Transverse colon (tissue), 4 donors: ENCODE data around the gene LRRC37A. TPM values are rescaled to one million over a fixed set of nuclear protein-coding genes. Genes with fewer than 3 reads are reported as not detected.
"Not testable (repeated sequence)": the region's sequence is repeated elsewhere in the genome, so short reads cannot be mapped to it uniquely, and the experiment has no call there.

Experiments
- DNase-seq: peaks from one replicate; pipeline ENCODE4 v3.0.0-alpha.2; 2019
- H3K27ac ChIP-seq, 4 donors: fragments of 200-600 bp; sonication (generic); 2 replicates each; pipeline ENCODE4 v1.5.1; 2016 to 2018; ENCODE audit warnings: inconsistent platforms in 4 of 4
- H3K27me3 ChIP-seq: fragments of 200-600 bp; sonication (generic); 2 replicates; pipeline ENCODE4 v1.5.1; 2017; ENCODE audit warnings: inconsistent platforms
- H3K36me3 ChIP-seq, 4 donors: fragments of 200-600 bp; sonication (generic); 2 replicates each; pipeline ENCODE4 v1.5.1; 2017 to 2019; ENCODE audit warnings: inconsistent platforms in 4 of 4
- H3K4me1 ChIP-seq, 4 donors: fragments of 200-600 bp; sonication (generic); 2 replicates each; pipeline ENCODE4 v1.5.1; 2017 to 2020; ENCODE audit warnings: inconsistent platforms in 4 of 4
- H3K4me3 ChIP-seq, 4 donors: fragments of 200-600 bp; sonication (generic); 1 replicate in 1 of 4; 2 replicates in 3 of 4; pipeline versions ENCODE4 v1.5.1 to v1.6.1; 2017 to 2019; ENCODE audit warnings: inconsistent platforms in 4 of 4
- H3K9me3 ChIP-seq, 2 donors: fragments of 200-600 bp; sonication (generic); 2 replicates each; pipeline ENCODE4 v1.5.1; 2017 to 2019; ENCODE audit warnings: inconsistent platforms in 2 of 2
- WGBS, 2 donors: methylation state at CpG; one replicate each; pipeline ENCODE4 v1.1.5; 2018; ENCODE audit warnings: low coverage in 1 of 2; 5-methylcytosine and 5-hydroxymethylcytosine counted together
- in situ Hi-C, 4 donors: fragments of 200-750 bp; cut with MboI; loops; one replicate each; pipeline versions ENCODE4 v1.15.0 to v1.15.1; 2017; ENCODE audit warnings: low sequenced_read_pairs in 3 of 4, low pct_ligation_motif_present in 1 of 4, low pct_unique_long_range_greater_than_20kb in 1 of 4
- intact Hi-C: fragments of 100-400 bp; cut with DNase I; formaldehyde crosslinking; loops from one replicate; pipeline ENCODE4 v1.15.1; 2023; ENCODE audit warnings: low total_unique reads
- small RNA-seq, 4 donors: library from RNA; depleted of rRNA; stranded (forward); fragments of <200 nt; gene quantifications; one replicate each; pipeline ENCODE3, GENCODE V24; 2016
- total RNA-seq, 4 donors: library from RNA; depleted of rRNA; stranded (reverse); fragments of >200 nt; gene quantifications; one replicate each; pipeline ENCODE4 v1.1.0, GENCODE V29; 2016

The LRRC37A gene
- total RNA-seq, 4 donors from 2014 or later = 1.1 to 7.0 (median 2.5) TPM

- H3K4me1 ChIP-seq, in situ Hi-C loops, H3K27ac ChIP-seq, intact Hi-C loops, H3K4me3 ChIP-seq, H3K9me3 ChIP-seq, H3K36me3 ChIP-seq, H3K27me3 ChIP-seq: not testable (repeated sequence)
- peak; percentile 94 for DNase-seq
- no CpG with 5 or more reads among the region's 22 CpGs for WGBS, 2 donors
Observed at GRCh38 chr17:46361755-46362154, 66.8 kb downstream of the LRRC37A start, which contains the start of gene ARL17B. ARL17B (minus strand) TSS chr17:46361766; CDS start chr17:46358397, 3,369 bp downstream.

GRCh38 chr17:46367520-46367919 is 72.6 kb downstream of the LRRC37A start:
- H3K27me3 ChIP-seq, in situ Hi-C loops, H3K4me3 ChIP-seq, H3K36me3 ChIP-seq, H3K9me3 ChIP-seq, DNase-seq, intact Hi-C loops, H3K4me1 ChIP-seq, H3K27ac ChIP-seq: not testable (repeated sequence)
- no CpG with 5 or more reads among the region's 3 CpGs for WGBS, 2 donors

GRCh38 chr17:46372236-46373229 is 77.6 kb downstream of the LRRC37A start:
- H3K4me1 ChIP-seq, H3K27ac ChIP-seq, H3K27me3 ChIP-seq, H3K9me3 ChIP-seq, in situ Hi-C loops, H3K36me3 ChIP-seq, H3K4me3 ChIP-seq, DNase-seq, intact Hi-C loops: not testable (repeated sequence)
- WGBS, 2 donors = no CpG with 5 or more reads among the region's 95 CpGs

- DNase-seq, in situ Hi-C loops, H3K36me3 ChIP-seq, H3K9me3 ChIP-seq, H3K27me3 ChIP-seq, H3K4me1 ChIP-seq, H3K27ac ChIP-seq, intact Hi-C loops, H3K4me3 ChIP-seq: not testable (repeated sequence)
- no CpG with 5 or more reads among the region's 7 CpGs for WGBS, 2 donors
Observed at GRCh38 chr17:46373418-46373817, 78.5 kb downstream of the LRRC37A start.

- WGBS, 2 donors = 100% methylated on average over 3 of the region's 4 CpGs; no CpG with 5 or more reads in 1 of the 2 donors
- DNase-seq, H3K4me1 ChIP-seq, H3K36me3 ChIP-seq, H3K9me3 ChIP-seq, H3K27ac ChIP-seq, in situ Hi-C loops, intact Hi-C loops, H3K4me3 ChIP-seq, H3K27me3 ChIP-seq: not testable (repeated sequence)
Observed at GRCh38 chr17:46383118-46383517, 88.2 kb downstream of the LRRC37A start.

GRCh38 chr17:46385491-46385890 is 90.6 kb downstream of the LRRC37A start:
- H3K4me1 ChIP-seq, intact Hi-C loops, in situ Hi-C loops: not testable (repeated sequence)

More at GRCh38 chr17:46385491-46385890, 90.6 kb downstream of the LRRC37A start:
- H3K9me3 ChIP-seq, H3K27ac ChIP-seq, H3K36me3 ChIP-seq, H3K27me3 ChIP-seq, DNase-seq, H3K4me3 ChIP-seq: not testable (repeated sequence)

Small RNA genes within 50 kb of the gene (small RNA-seq; reads per million reads assigned to genes)
- 0 reads per million in 4 donors for gene RN7SL656P

Other genes starting within 250 kb of the LRRC37A start
- 100 to 1,000 TPM in 3 of 4 donors, 10 to 100 TPM in 1; 80.3 to 201 (median 146) TPM for gene KANSL1, start 101.7 kb upstream of the LRRC37A start, total RNA-seq
- gene ARL17B, start 66.6 kb downstream of the LRRC37A start, total RNA-seq = 10 to 100 TPM in 3 of 4 donors, not detected in 1; 11.5 to 20.6 (median 18.0) TPM
- 10 to 100 TPM; 18.0 to 32.2 (median 24.2) TPM for gene LRRC37A2, start 217.3 kb downstream of the LRRC37A start, total RNA-seq